Fibroblast of the conjunctiva (primary cell): Measurements from ENCODE around the gene SDHAF1.
A peak's percentile ranks its signal among the peaks of the same experiment; 100 is the strongest.

Source experiments
- DNase-seq: peaks from one replicate; pipeline ENCODE4 v3.0.0-alpha.2; 2010; ENCODE audit warnings: low read depth

The SDHAF1 gene

DNA sequence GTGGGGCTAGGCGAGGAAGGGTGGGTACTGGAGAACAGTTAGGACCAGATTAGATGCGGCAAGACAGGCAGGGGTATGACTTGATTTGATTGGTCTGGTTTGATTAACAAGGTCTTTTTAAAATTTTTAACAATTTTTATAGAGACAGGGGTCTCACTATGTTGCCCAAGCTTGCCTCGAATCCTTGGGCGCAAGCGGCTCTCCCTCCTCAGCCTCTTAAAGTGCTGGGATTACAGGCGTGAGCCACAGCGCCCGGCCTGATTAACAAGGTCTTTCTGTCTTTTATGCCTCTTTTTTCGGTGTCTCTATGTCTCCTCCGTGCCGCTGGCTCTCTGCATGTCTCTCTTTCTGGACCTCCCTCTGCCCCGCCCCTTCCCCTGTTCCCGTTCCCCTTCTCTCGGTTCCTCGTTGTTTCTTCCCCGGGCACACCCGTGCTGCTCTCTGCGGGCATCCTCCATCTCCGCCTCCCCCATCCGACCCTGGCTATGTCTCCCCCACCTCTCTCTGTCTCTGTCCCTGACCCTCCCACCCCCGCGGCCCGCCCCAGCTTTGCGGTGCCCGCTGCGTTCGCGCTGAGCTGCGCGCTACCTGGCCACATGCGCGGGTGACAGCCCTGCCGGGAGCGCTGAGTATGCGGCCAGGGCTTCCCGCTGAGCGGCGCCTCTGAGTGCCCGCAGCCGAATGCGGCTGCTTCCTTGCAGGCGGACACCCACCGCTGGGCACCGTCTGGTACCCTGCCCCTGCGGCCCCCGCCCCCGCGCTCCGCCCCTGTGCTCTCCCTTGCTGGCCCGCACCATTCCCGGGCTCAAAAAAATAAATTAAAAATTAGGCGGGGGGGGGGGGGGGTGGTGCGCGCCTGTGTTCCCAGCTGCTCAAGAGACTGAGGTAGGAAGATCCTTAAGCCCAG, 8.1 kb upstream of the SDHAF1 start:
- no peak for DNase-seq

GRCh38 chr19:35987571-35987896, 7.5 kb upstream of the SDHAF1 start:
- DNase-seq = no peak

GRCh38 chr19:35988824-35989223, 6.2 kb upstream of the SDHAF1 start:
- no peak for DNase-seq

DNA sequence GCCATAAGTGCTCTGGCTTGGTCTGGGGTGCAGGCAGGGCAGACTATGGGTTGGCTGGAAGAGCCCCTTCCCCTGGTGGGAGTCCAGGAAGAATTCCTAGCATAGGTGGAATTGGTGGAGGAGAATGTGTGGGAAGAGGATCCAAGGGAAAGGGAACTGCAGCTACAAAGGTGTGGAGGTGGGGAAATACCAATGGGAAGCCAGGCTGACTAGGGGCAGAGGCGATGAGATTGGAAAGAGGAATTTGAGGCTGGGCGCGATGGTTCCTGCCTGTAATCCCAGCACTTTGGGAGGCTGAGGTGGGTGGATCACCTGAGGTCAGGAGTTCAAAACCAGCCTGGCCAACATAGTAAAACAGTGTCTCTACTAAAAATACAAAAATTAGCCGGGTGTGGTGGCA, 4.8 kb upstream of the SDHAF1 start:
- no peak for DNase-seq

DNA sequence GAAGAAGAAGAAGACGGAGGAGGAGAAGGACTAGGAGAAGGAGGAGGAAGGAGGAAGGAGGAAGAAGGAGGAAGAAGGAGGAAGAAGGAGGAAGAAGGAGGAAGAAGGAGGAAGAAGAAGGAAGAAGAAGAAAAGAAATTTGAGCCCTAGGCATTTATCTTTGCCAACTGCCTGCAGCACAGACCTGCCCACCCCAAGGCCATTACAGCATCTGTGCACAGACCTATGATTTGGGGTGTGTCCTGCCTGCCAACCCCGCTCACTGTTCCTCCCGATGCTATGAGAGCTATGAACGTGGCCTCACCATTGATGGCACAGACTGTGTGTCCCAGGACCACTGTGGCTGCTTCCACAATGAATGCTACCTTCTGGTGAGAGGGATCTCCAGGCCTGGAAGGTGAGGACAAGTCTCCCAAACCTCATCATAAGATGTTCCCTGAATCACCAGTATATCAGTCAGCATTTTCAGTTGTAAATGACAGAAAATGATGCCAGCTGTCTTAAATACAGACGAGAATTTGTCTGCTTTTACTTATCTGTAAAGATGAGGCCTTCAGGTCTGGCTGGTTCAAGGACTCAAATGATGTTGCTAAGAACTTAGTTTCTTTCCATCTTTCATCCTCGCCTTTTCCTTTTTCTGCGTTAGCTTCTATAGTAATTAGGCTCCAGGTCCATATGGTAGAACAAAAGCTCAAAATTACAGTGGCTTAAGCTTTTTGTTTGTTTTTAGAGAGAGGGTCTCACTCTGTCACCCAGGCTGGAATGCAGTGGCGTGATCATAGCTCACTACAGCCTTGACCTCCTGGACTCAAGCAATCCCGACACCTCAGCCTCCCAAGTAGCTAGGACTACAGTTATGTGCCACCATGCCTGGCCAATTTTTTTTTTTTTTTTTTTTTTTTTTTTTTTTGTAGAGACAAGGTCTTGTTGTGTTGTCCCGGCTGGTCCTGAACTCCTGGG, 3.9 kb upstream of the SDHAF1 start:
- no peak for DNase-seq

DNA sequence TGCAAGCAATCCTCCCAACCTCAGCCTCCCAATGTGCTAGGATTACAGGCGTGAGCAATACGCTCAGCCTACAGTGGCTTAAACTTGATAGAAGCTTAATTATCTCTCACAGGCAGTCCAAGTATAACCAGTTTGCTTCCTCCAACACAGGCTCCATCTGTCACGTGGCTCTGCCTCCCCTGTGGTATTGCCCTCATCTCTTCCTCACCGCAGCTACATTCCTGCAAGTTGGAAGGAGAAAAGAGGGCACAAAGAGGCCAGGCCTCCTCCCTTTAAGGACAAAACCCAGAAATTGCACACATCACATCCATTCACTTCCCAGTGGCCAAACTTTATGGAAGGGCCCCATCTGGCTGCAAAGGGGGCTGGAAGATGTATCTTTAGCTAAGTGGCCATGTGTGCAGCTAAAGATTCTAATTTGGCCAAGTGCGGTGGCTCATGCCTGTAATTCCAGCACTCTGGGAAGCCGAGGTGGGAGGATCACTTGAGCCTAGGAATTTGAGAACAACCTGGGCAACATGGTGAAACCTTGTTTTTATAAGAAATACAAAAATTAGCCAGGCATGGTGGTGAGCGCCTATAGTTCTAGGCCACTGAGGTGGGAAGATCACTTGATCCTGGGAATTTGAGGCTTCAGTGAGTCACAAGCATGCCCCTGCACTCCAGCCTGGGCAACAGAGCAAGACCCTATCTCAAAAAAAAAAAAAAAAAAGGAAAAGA, 3.1 kb upstream of the SDHAF1 start:
- DNase-seq = no peak

- no peak for DNase-seq
Observed at GRCh38 chr19:35992907-35993765, 1.9 kb upstream of the SDHAF1 start.

DNA sequence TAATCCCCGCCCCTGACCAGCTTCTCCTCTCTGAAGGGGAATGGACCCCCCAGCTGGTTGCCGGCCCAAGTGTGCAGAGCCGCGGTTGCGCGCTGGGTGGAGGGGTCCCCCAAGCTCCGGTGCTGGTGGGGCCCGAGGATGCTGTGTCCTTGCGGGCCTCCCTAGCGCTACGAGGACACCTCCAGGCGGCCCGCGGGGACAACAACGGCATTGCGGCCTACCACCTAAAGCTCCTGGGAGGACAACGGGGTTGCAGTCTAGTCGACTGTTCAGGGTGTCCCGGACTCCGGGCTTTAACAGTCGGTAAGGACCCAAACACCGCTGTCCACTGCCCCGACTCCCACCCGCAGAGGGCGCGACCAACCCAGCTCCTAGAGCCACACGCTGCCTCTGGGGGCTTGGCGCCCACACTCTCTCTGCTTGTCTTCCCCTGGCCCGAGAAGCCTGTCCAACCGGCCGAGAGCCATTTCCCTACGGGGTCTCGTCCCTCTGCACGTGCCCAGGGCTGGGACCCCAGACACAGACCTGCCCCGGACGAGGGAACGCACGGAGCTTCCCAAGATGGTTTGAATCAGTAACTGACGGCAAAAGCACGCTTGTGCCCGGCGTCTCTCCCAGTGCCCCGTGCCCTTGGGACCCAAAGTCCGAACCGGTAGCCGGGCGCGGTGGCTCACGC, 927 bp upstream of the SDHAF1 start:
- no peak for DNase-seq

DNA sequence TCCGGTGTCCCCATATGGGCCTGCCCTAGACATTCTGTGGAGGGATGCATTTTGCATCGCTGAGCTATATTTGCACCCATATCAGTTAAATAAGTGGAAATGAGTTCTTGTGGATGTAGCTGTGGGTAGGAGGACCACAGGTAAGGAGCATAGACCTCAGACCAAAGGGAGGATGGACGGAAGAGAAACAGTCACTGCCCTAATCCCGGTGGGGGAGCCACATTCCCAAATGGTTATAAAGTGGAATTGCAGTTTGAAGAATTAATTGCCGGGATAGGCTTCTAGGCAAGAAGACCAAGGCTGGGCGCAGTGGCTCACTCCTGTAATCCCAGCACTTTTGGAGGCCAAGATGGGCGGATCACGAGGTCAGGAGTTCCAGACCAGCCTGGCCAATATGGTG, 1.8 kb downstream of the SDHAF1 start:
- no peak for DNase-seq

- no peak for DNase-seq
Observed at GRCh38 chr19:36001605-36002004, 6.6 kb downstream of the SDHAF1 start.

DNA sequence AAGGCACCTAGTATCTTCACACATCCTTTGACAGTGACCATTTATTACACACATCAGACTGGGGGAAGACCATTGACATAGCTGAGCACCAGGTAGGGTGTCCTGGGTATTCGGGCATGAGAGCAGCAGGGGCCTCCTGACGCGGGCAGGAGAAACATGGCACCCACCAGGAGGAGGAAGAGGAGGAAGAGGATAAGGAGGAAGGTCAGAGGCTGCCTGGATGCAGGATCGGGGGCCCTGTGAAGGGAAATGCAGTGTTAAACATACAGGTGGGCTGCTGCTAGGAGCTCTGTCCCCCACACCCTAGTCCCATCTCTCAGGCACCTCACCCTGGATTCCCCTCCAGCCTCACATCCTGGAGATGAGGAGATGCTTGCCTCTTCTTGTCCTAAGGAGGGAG, 8.3 kb downstream of the SDHAF1 start:
- DNase-seq = no peak

- DNase-seq = no peak
Observed at GRCh38 chr19:36006955-36007354, 12.0 kb downstream of the SDHAF1 start.

DNA sequence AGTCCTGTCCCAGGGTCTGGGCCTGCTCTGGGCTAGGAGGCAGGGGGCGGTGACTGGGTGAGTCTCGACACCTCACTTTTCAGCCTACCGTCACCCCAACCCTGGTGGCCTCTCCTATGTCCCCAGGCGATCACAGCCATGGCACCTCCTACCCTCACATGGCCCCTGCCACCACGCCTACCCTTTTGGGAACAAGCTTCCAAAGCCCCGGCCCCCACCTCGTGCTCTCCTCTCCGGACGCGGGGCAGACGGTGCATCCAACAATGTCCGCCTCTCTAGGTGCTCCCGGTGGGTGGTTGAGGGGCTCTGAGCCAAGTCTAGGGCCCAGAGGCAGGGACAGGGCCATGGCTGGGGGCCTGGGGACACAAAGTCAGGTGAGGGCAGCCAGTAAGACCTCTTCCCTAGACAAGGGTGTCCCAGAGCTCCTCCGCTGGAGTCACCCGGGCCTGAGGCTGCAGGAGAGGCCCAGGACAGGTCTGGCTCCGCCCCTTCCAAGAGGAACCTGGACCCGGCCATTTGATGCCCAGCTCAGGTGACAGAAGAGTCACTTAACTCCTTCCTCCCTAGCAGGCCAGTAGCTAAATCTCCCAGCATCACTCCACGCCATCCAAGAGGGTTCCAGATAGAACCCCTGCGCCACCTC, 13.5 kb downstream of the SDHAF1 start, which contains the start of gene SYNE4:
Gene SYNE4, minus strand, starts transcription at position 478 of the 643 bp plus-strand sequence. Its CDS starts 132 bp downstream, at position 346.
- no peak for DNase-seq

DNA sequence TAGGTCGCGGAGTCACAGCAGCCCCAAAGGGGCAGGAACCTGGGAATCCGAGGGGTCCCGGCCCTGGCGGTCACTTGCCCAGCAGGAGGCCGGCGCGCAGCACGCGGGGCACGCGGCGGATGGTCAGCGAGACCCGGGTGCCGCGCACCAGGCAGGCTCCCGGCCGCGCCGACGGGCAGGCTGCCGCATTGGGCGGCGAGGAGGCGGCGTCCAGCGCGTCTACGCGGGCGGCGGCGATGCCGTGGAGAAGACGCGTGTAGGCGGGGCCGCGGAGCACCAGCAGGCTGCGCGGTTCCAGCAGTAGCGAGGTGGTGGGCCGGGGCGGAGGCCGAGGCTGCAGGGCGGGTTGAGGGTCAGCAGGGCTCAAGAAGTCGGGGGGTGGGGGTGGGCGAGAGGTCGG, 14.2 kb downstream of the SDHAF1 start:
- DNase-seq = peak; percentile 22

DNA sequence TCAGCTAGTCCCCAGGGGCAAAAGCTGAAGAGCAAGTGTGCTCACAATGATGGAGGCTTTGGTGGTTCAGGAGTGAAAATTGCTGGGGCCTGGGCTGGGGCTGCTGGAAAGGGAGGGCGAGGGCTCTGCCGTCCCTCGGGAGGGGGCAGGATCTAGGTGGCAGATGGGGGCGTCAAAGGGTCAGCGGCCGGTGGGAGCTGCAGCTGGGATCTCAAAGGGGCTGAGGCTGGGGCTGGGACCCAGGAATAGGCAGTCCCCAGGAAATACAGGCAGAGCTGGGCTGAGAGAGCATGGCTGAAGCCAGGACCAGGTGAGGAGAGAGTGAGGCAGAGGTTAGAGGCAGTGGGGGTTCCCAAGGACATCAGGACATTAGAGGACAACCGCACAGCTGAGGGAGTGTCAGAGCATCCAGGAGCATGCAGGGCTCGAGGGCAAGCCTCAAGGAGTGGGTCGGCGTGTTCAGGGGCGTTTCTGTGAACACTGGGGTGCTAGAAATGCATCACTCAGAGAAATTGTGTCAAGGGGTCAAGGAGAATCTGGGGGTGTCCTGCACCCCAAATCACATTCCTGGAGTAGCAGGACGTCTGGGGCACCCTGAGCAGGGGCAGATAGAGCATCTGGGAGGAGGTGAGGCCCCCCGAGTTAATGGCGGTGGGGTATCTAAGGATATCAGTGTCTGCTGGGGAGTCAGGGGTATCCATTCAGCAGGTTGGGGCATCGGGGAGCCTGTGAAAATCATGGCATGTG, 14.8 kb downstream of the SDHAF1 start:
- DNase-seq = no peak

DNA sequence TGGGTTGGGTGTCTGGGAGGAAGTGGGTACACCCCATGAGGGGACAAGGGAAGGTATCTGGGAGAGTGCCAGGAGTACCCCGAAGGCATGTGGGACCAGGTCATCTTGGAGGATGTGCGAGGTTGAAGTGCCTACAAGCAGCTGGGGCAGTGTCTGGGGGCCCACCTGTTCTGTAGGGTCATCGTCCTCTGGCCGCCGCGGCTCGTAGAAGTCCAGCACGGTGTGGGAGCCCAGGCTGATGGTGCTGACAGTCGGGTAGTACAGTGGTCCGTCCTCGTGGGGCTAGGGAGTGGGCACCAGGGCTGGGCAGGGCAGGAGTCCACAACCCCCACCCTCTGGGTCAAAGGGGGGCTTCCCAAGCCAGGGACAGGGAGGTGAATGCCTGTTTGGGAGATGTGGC, 15.4 kb downstream of the SDHAF1 start:
- no peak for DNase-seq

- DNase-seq = no peak
Observed at GRCh38 chr19:36013280-36014011, 18.5 kb downstream of the SDHAF1 start.

GRCh38 chr19:36014012-36014924, 19.3 kb downstream of the SDHAF1 start, which contains the start of gene ALKBH6:
TSS of gene ALKBH6 (minus strand) at chr19:36014213. CDS start at chr19:36013397, 816 bp downstream.
- DNase-seq = peak; percentile 97
